ENCODE data around the gene CPEB4. TPM values are rescaled to one million over a fixed set of nuclear protein-coding genes. Genes with fewer than 3 reads are reported as not detected.

Gene CPEB4
- total RNA-seq, 1 donor from 2014 or later = 20.9 TPM

DNA sequence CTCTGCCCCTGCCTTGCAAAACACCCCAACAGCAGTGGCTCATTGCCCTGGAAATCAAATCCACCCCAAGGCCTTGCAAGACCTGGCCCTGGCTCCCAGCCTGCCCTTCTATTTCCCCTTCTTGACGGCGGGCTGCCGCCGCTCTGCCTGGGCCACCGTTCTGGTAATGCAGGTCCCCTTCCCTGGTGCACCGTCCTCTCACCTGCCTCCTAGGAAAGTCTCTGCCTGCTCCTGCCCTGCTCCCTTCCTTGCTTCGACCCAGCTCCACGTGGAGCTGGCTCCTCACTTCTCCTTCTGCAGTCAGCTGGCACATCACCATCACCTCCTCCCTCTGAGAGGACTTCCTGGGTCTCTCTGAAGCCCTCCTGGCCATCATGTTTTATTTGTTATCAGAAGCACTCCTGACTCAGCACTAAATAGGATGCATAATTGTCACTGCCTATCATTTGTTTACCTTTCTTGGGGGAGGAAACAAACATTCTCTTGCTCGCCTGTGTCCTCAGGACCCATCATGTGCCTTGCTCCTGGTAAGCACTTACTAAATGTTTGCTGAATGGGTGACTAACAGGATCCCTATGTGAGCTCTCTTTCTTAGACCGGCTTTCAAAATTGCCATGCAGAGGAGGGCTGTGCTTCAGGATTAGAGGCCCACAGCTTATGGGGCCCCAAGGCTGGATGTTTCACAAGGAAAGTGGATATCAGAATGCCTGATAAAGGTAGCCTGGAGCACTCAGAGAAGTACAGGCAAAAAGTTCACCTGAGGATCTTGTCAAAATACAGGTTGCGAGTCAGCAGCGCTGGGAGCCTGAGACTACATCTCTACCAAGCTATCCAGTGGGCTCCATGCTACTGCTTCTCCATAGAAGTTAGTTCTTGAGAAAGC, 81.3 kb downstream of the CPEB4 start:
- TF ChIP-seq, protein P1, sequence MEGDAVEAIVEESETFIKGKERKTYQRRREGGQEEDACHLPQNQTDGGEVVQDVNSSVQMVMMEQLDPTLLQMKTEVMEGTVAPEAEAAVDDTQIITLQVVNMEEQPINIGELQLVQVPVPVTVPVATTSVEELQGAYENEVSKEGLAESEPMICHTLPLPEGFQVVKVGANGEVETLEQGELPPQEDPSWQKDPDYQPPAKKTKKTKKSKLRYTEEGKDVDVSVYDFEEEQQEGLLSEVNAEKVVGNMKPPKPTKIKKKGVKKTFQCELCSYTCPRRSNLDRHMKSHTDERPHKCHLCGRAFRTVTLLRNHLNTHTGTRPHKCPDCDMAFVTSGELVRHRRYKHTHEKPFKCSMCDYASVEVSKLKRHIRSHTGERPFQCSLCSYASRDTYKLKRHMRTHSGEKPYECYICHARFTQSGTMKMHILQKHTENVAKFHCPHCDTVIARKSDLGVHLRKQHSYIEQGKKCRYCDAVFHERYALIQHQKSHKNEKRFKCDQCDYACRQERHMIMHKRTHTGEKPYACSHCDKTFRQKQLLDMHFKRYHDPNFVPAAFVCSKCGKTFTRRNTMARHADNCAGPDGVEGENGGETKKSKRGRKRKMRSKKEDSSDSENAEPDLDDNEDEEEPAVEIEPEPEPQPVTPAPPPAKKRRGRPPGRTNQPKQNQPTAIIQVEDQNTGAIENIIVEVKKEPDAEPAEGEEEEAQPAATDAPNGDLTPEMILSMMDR (IDR thresholded peaks at IDR 0.05; ENCODE audit: insufficient read depth, low read length, poor library complexity, severe bottlenecking) = no peak
- Histone ChIP-seq H3K4me3 (ENCODE audit: low read depth, low read length) (no peak overlapping the region), H3K27me3 (ENCODE audit: control insufficient read depth, insufficient read depth, low read length) (no peaks in the 10 kb centered on the region), H3K36me3 (ENCODE audit: control insufficient read depth, insufficient read depth, low read length) (no peaks in the 10 kb centered on the region)
- DNase-seq (ENCODE audit: low read depth) = no peak

GRCh38 chr5:173970878-173971650, 82.9 kb downstream of the CPEB4 start:
- Histone ChIP-seq H3K4me3 (ENCODE audit: low read depth, low read length) (no peak overlapping the region), H3K36me3 (ENCODE audit: control insufficient read depth, insufficient read depth, low read length) (no peaks in the 10 kb centered on the region), H3K27me3 (ENCODE audit: control insufficient read depth, insufficient read depth, low read length) (no peaks in the 10 kb centered on the region)
- no peak for DNase-seq (ENCODE audit: low read depth)
- TF ChIP-seq, protein P1 (IDR thresholded peaks at IDR 0.05; ENCODE audit: insufficient read depth, low read length, poor library complexity, severe bottlenecking) = no peak

DNA sequence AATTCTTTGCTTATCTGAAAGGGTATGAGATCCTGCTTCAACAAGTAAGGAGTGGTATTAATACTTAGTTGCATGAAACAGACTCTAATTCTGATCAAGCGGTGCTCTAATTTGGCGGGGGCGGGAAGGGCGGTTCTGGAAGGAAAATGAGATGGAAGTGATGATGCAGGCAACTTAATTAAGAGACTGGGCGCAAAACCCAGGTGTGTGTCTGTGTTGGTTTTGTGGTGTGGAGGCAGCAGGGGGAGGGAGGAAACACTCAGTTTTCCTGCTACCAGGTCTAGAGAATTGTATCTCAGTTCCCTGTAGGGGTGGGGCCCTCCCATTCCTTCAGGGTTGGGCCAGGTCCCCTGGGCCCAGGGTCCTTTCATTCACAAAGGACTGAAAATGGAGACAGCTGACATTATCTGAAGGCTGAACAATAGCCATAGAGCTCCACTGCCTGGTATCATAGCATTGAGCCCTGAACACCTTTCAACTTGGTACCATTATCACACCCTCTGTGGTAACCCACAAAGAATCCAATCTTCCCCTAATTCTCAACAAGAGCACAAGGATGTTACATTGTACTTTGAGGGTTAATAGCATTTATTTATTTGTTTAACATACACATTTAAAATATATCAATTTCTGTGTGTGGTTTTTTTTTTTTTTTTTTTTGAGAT, 83.7 kb downstream of the CPEB4 start:
- TF ChIP-seq, protein P1 (IDR thresholded peaks at IDR 0.05; ENCODE audit: insufficient read depth, low read length, poor library complexity, severe bottlenecking) = no peak
- no peak overlapping the region for H3K4me3 ChIP-seq (ENCODE audit: low read depth, low read length)
- H3K27me3 ChIP-seq (ENCODE audit: control insufficient read depth, insufficient read depth, low read length) = no peaks in the 10 kb centered on the region
- no peaks in the 10 kb centered on the region for H3K36me3 ChIP-seq (ENCODE audit: control insufficient read depth, insufficient read depth, low read length)
- DNase-seq (ENCODE audit: low read depth) = no peak

GRCh38 chr5:173972607-173972924, 84.4 kb downstream of the CPEB4 start:
- Histone ChIP-seq H3K27me3 (ENCODE audit: control insufficient read depth, insufficient read depth, low read length) (no peaks in the 10 kb centered on the region), H3K36me3 (ENCODE audit: control insufficient read depth, insufficient read depth, low read length) (no peaks in the 10 kb centered on the region), H3K4me3 (ENCODE audit: low read depth, low read length) (peak overlapping the region; percentile 41)
- TF ChIP-seq, protein P1 (IDR thresholded peaks at IDR 0.05; ENCODE audit: insufficient read depth, low read length, poor library complexity, severe bottlenecking) = no peak
- no peak for DNase-seq (ENCODE audit: low read depth)

GRCh38 chr5:173972925-173973615, 84.9 kb downstream of the CPEB4 start:
- DNase-seq (ENCODE audit: low read depth) = peak; percentile 43
- Histone ChIP-seq H3K4me3 (ENCODE audit: low read depth, low read length) (peak overlapping the region; percentile 41), H3K36me3 (ENCODE audit: control insufficient read depth, insufficient read depth, low read length) (no peaks in the 10 kb centered on the region), H3K27me3 (ENCODE audit: control insufficient read depth, insufficient read depth, low read length) (no peaks in the 10 kb centered on the region)
- TF ChIP-seq, protein P1 (IDR thresholded peaks at IDR 0.05; ENCODE audit: insufficient read depth, low read length, poor library complexity, severe bottlenecking) = peak; percentile 74

All from kidney epithelial cell (primary cell).